CD4-positive, alpha-beta T cell treated with Interleukin-6 at 100 ng/mL for 8 hours (primary cell): ENCODE results near the gene P2RX7.
A peak's percentile ranks its signal among the peaks of the same experiment; 100 is the strongest.

Experiments
- DNase-seq: peaks from one replicate; pipeline ENCODE4 v3.0.0-alpha.2; 2020; ENCODE audit warnings: mixed read lengths, low spot score

The P2RX7 gene

DNA sequence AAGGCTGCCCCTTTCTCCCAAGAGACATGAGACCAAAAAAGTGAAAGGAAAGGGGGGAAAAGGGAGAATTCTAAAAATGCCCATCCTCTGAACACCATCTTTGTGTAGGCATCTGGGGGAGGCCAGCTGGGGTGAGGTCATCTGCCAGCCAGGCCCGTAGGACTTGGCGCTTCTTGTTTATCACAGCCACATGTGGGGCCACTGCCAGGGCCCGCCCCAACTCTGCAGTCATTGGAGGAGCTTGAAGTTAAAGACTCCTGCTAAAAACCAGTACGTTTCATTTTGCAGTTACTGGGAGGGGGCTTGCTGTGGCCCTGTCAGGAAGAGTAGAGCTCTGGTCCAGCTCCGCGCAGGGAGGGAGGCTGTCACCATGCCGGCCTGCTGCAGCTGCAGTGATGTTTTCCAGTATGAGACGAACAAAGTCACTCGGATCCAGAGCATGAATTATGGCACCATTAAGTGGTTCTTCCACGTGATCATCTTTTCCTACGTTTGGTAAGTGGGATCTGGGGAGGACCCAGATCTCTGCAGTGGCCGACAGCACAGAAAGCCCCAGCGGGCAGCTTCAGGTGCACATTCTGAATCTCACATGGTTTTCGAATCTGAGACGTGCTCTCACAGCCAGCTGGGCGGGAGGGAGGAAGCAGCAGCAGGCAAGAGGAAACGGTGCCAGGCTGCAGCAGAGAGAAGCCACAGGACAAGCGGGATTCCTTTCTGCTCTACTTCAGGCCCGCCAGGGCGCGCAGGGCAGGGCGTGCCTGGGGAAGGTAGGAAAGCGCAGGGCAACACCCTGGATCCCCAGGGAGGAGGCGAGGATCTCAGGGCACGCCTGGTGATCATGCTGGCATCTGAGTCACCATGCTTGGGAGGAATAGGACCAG lies at the start of gene P2RX7:
Gene P2RX7 (plus strand): TSS at position 276 of the 881 bp plus-strand sequence. CDS start 95 bp downstream, at position 371.
- peak; percentile 44 for DNase-seq

DNA sequence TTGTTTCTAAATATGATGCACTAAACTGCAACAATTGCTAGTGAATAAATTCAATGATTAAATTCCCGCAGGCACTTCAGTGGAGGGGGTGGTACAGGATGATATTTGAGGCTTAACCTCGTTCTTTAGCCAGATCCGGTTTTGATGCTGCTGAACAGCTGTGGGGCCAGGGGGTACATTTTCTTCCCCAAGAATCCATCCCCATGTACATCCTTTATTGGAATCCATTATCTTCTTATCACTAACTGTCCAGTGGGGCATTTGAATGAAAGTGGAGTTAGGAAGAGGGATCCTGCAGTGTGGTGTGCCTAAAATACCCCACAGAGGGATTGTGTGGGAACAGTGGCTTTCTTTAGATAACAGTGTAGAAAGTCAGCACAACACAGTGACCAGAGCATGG lies 48.4 kb upstream of the P2RX7 start:
- no peak for DNase-seq

- no peak for DNase-seq
Observed at GRCh38 chr12:121085069-121085468, 47.6 kb upstream of the P2RX7 start.

- DNase-seq: no peak
Observed at GRCh38 chr12:121085506-121086353, 46.9 kb upstream of the P2RX7 start.

DNA sequence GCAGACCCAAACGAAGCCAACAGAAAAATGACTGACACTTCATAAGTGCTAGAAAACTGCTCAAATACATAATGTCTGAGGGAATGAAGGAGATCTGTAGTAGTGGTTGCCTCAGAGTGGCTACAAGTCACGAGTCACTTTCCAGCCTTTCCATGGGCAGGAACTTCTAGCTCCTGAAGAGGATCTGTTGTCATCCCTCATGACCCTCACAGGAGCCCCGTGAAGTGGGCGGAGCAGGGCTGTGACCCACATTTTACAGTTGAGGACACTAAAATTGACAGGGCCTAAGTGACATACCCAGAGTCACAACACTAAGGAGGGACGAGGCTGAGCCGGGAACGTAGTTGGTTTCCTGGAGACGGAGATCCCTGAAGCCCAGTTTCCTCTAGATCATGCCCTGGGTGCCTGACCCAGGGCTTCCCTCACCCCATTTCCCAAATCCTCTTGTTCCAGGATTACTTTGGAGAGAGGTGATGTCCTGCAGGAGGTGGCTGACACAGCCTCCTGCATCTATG lies 45.8 kb upstream of the P2RX7 start:
- DNase-seq: no peak

DNA sequence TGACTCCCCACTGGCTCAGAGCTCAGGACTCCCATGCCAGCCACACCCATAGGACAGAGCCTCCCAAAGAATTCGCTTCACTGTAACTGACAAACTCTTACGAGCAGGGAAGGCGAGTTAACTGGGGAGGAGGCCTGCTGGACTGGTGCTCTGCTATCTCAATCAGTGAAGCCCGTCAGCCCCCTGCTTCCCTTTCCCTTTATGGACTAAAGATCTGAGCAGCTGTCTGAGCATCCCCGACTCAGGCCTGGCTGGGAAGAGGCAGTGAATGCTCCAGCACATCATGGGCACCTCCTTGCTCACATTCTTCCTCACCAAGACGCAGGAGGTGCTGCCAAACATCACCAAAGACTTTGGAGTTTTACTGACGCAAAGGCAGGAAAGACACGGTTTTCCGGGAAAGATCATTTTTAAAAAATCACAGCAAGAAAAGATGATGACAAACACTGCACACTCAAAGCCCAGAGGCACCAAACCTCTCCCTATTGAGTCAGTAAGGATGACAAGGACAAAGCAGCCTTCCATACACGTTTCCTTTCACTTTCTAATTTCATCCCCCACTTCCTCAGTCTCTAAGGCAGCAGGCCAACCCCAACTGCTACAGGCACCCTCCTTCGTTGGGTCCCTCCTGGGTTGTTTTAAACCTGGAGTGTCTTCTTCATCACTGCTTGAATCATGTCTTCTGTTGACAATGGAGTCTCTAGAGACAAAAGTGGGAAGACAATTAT lies 45.0 kb upstream of the P2RX7 start:
- no peak for DNase-seq

GRCh38 chr12:121088195-121088585 lies 44.5 kb upstream of the P2RX7 start:
- no peak for DNase-seq

DNA sequence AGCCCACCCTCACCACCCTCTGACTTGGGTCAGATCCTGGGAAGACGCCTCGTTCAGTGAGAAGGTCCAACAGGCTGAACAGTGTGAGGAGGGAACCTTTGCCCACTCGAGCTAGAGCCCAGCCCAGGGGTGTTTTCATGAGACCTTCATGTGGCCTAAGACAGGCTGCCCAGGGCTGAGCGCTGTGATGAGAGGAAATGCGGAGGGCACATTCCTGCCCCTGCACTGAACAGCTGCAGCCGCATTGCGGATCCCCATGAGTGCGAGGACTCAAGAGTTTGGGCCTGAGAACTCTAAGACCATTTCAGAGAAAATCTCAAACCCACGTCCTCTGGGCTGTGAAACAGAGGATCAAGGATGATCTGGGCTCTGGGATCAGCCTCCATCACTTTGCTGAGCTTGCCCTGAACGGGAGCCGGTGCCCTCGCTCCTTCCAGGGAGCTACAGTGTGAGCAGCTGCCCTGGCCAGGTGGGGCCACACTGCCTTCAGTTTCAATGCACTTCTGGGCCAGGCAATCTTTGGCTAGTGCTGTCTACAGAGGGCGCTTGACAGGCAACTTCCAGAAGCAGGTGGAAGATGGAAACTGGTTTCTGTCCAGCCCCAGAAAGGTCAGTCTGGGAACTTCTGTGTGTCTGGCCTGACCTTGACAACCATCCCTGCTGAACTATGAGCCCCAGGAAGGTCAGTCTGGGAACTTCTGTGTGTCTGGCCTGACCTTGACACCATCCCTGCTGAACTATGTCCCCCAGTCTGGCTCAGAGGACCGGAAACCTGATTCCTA lies 43.5 kb upstream of the P2RX7 start:
- DNase-seq: no peak

GRCh38 chr12:121089813-121090430 lies 42.8 kb upstream of the P2RX7 start:
- DNase-seq: no peak

GRCh38 chr12:121090586-121091514 lies 41.8 kb upstream of the P2RX7 start:
- no peak for DNase-seq

DNA sequence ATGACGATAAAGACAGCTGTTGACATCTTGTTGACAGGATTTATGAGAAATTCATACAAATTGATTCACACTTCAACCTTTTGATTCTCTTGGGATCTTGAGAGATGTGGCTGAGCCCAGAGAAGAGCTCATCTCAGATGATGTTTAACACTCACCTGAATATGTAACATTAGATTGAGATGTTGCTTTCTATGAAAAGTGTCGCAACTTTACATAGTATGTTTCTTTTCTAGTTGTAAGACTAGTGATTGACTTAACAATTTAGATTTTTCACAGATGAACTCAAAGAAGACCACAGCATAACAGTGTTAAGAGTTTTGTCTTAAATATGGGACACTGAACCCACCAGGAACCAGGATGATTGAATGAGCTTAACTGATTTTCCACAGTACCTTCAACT lies 40.6 kb upstream of the P2RX7 start:
- no peak for DNase-seq

DNA sequence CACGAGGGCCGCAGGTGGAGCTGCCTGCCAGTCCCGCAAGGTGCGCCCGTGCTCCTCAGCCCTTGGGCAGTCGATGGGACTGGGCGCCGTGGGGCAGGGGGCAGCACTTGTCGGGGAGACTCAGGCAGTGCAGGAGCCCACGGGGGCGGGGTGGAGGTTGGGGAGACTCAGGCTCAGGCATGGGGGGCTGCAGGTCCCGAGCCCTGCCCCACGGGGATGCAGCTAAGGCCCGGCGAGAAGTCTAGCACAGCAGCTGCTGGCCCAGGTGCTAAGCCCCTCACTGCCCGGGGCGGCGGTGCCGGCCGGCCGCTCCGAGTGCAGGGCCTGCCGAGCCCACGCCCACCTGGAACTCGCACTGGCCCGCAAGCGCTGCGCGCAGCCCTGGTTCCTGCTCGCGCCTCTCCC lies 39.2 kb upstream of the P2RX7 start:
- no peak for DNase-seq

DNA sequence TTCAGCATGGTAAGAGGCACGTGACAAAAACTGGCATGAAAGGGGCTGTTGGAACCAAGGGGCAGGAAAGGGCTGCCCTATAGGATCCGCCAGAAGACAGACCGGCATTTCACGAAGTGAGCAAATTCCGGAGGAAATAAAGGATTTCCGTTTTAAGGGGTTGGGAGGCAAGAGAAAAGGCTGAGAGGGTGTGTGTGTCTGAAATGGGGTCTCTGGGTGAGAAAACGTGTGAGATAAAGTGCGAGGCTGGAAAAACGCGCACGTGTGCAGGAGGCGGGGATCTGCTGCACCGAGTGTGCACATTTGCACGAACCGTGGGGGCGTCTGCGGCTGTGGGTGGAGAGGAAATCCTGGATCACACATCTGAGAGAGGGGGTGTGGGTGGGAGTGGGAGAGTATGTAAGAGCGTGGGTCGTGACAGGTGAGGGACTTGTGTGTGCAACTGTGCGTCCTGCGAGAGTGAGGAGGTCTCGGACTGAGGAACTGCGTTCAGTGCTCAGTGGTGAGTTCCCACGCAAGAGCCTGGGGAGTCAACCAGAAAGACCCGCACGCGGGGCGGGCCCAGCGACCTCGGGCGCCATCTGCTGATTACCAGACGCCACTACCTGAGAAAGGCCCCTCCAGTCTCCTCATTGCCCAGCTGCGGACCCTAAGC lies 37.0 kb upstream of the P2RX7 start:
- DNase-seq: peak; percentile 78

- DNase-seq: no peak
Observed at GRCh38 chr12:121096199-121096798, 36.4 kb upstream of the P2RX7 start.

GRCh38 chr12:121099779-121100178 lies 32.9 kb upstream of the P2RX7 start:
- DNase-seq: no peak

DNA sequence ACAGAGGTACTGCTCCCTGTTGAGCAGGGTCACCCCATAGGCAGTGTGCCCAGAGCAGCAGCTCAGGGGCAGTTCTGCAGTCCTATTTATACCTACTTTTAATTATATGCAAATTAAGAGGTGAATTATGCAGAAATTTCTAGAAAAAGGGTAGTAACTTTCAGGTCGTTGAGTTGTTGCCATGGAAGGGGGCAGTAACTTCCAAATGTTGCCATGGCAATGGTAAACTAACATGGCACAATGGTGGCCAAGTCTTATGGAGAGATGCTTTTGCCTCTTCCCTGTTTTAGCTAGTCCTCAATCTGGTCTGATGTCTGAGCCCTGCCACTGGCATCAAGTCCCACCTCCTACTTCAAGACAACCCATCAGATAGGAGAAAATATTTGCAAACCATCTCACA lies 30.4 kb upstream of the P2RX7 start:
- DNase-seq: no peak

GRCh38 chr12:121107681-121108080 lies 25.0 kb upstream of the P2RX7 start:
- DNase-seq: no peak

DNA sequence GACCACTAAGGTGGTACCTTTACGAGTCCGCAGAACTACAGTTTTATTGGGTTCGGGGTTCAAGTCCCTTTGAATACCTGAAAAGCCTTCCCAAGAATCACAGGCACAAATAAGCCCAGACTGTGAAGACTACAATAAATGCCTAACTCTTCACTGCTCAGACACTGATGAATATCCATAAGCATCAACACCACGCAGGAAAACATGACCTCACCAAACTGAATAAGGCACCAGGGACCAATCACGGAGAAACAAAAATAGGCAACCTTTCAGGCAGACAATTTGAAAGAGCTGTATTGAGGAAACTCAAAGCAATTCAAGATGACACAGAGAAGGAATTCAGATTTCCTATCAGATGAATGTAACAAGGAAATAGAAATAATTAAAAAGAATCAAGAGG lies 24.2 kb upstream of the P2RX7 start:
- DNase-seq: no peak
